NCI-H1048 (cell line): ENCODE results near the gene MAT1A.
"Not testable (repeated sequence)": the region's sequence is repeated elsewhere in the genome, so short reads cannot be mapped to it uniquely, and the experiment has no call there.

Source experiments
- DNase-seq: peaks from one replicate; lab custom pipeline; 2025; lab: John Stamatoyannopoulos, UW

MAT1A gene

DNA sequence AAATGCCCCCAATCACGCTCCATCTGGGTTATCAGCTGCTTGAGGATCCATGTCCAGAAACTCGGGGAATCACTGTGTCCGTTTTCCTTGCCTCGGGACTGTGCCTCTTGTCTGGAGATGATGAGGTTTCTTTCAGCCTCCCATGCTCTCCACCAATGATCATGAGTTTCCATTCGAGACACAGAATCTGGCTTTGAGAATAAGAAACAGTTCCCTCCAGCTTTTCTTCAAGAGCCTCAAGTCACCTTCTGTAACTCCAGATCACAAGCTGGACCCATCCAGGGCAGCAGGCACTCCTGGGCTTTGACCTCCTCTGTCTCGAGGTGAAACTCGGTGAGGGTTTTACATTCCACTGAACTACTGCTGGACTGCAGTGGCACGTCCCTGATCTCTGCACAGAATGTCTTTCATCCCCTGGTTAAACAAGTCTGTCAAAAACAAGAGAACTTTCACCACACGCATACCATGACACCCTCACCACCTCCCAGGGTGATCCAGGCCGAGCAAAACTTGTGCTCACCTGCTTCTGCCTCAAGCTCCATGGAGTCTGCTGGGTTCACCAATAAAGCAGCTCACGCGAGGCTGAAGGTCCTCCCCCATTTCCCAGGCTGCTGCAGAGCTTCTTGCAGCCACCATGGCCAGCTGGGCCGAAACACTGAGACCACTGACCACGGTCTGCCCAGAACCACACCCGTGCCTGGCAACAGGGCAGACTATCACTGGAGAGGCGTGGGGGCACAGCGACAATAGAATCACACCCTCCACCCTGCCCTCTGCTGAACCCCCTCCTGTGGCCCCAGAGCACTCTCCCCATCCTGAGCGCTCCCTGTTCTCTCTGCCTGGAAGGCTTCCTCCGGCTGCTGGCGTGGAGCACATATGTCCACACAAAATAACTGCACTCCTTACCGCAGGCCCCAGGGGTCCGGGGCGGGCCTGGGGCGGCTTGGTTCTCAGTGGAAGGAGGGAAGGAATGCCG is 25.1 kb downstream of the MAT1A start:
- no peak for DNase-seq

DNA sequence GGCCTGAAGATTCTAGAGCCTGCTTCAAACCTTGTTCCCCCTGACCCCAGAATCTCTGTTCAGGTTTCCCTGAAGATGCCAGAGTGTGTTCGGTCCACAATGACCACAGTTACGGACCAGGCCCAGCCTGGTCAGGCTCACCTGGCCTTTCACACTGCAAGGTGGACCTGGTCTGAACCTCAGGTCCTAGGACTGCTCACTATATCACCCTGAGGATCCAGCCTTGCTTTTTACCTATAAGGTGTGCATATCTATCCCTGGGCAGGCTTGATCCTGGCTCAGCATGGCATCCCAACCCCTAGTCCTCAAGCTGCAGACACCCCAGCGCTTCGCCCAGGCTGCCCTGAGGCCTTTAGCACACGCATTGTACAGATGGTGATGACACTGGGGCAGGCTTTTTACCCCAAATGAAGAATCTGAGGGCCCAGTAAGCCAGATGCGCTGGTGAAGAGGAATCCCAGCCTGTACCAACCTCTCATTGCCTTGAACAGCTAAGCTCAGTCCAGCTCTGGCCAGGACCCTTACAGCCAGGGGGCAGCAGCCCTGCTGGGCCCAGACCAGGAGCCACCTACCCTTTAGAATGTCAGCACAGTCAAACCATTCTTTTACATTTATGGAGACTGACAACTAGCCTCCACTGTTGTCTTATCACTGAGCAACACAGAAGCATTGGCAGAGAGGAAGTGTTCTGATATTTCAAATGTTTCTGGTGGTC is 28.0 kb downstream of the MAT1A start:
- DNase-seq = no peak

DNA sequence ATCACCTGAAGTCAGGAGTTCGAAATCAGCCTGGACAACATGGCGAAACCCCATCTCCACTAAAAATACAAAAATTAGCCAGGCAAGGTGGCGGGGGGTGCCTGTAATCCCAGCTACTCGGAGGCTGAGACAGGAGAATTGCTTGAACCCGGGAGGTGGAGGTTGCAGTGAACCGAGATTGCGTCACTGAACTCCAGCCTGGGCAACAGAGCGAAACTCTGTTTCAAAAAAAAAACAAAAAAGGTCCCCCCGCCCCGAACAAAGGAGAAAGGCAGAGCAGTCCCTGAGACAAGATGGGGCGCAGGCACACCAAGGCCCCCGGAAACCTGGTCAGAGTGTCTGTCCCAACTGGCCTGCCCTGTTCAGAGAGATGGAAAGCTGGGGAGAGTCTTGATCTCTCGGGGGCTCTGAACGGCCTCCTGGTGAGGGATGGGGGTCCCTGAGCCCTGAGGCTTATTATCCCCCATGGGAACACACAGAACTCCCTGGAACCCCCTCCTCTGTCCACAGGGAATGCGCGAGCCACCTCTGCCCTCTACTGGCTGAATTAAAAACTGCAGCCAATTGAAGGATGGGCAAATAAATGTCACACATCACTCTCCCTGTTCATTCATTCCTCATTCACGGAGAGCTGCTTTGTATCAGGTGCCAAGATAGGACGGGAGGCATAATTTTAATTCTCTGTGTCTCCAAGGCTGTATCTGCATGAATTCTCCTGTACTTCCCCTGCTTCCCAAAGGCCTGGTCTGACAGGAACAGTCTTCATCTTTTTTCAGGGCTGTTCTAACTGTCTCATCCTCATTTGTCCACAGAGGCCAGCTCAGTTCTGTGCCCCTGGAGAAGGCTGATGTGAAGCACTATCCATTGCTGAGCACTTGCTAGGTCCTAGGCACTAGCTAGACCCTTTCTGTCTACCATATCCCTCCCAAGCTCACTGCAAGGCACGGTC is 28.9 kb downstream of the MAT1A start:
- no peak for DNase-seq

DNA sequence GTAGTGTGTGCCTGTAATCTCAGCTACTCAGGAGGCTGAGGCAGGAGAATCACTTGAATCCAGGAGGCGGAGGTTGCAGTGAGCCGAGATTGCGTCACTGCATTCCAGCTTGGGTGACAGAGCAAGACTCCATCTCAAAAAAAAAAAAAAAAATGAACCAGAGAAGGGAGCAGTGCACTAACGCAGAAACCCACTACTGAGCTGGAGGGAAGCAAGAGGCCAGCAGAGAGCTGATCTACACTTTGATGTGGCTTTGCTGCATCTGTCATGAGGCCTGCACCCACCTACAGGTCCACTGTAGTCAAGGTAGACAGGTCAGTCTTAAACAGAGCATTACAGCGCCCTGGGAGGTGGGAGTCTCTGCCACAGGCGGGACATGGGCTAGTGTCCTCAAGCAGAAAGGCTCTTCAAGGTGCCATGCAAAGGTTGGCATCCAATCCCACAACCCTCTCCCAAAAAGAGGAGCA is 30.0 kb downstream of the MAT1A start:
- DNase-seq = no peak

DNA sequence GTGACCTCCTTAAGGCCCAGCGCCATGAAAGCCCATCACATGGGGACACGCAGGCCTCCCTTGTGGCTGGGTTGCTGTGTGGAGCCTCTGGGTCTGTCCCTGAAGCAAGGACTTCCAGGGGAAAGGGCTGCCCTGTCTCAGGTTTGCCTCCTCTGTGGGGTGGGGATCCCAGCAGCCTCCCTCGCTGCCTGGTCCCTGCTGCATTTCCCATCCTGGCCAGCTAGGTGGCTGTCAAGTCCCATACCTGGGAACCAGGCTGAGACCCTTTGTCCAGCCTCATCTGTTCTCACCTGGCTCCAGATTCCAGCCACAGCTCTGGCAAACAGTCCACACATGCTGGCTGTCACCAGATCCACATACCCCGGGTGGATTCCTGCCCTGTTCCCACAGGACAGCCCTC is 32.7 kb downstream of the MAT1A start:
- DNase-seq = not testable (repeated sequence)

DNA sequence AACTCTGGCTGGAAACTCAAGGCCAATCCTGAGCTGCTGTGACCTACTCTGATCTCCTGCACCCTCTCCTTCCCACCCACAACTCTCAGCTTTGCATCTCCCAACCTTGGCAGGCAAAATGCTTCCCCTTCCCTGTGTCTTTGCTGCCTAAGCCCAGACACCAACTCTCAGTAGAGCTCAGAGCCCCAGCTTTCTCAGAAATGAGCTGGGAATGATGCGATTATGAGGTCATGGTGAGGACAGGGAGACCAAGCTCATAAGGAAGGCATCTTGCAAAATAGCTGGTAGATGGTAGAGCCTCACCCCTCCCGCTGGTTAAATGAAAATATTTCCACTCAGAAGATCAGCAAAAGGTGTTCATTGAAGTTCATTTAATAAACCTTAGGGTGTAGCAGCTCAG is 34.7 kb downstream of the MAT1A start:
- DNase-seq = not testable (repeated sequence)

DNA sequence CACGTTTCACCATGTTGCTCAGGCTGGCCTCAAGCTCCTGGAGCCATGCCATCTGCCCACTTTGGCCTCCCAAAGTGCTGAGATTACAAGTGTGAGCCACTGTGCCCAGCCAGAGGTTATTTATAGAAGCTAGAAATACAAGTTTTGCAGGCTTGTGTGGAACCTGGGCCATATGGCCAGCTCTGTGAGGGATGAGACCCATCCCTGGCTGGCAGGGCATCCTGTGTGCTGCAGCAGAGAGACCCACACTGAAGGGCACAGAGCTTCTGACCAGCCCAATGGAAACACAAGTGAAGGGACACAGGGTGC is 35.5 kb downstream of the MAT1A start:
- not testable (repeated sequence) for DNase-seq

DNA sequence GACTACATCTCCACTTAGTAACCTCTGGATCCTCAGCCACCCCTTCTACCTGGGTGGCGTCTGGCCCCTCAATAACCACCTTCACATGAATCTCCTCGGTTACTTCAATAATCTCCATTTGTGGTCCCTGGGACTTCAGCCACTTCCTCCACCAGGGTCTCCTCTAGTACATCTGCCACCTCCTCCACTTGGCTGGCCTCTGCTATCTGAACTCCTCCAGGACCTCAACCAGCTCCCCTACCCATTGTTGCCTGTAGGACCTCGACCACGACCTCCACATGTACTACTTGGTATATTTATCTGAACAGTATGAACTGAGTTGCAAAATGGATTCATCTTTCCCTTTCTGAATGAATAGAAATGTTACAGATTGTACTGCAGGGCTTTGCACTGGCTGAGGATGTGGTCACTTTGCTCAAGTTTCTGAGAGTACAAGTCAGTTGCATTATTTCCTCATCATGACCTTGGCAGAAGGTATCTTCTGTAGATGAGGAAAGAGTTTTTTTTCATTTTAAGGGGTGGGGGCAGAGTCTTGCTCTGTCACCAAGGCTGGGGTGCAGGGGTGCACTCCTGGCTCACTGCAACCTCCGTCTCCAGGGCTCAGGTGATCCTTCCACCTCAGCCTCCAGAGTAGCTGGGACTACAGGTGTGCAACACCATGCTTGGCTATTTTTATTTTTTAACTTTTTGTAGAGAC is 36.0 kb downstream of the MAT1A start:
- no peak for DNase-seq

DNA sequence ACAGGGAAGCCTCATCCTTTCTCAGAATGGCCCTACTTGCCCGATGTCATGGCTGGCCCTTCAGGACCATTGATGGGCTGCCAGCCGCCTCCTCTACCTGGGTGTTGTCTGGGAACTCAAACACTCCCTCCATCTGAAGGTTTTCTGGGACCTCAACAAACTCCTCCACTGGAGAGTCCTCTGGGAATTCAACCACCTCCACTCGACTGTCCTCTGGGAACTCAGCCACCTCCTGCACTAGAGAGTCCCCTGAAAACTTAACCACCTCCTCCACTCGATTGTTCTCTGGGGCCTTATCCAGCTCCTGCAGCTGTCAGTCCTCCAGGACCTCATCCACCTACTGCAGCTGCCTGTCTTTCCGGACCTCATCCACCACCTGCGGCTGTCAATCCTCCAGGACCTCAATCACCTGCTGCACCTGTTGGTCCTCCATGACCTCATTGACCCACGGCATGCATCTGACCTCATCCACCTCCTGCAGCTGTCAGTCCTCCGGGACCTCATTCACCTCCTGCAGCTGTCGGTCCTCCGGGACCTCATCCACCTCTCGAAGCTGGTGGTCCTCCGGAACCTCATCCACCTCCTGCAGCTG is 37.1 kb downstream of the MAT1A start:
- no peak for DNase-seq

DNA sequence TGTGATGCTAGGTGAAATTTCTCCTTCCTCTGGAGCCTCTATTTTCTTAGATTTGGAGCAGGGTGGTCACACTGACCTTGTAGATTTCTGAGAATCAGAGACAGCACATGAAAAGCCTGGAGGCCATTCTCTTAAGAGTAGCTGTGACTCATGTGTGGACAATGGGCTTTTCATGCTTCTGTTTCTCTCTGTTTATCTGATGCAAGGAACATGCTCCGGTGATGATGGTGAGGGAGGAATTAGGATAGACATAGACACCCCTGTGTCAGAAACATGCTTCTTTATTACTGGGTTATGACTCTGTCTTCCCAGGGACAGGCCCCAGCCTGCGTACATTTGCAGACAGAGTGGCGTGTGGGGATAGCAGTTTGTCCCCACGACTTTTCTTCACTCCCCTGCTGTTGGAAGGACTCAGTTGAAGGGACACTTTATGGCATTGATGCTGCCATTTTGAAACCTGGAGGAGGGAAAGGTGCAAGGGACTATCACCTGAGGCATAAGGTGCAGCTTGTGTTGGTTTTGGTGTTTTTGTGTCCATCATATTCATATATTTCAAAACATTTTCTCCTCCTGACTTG is 37.7 kb downstream of the MAT1A start:
- not testable (repeated sequence) for DNase-seq

DNA sequence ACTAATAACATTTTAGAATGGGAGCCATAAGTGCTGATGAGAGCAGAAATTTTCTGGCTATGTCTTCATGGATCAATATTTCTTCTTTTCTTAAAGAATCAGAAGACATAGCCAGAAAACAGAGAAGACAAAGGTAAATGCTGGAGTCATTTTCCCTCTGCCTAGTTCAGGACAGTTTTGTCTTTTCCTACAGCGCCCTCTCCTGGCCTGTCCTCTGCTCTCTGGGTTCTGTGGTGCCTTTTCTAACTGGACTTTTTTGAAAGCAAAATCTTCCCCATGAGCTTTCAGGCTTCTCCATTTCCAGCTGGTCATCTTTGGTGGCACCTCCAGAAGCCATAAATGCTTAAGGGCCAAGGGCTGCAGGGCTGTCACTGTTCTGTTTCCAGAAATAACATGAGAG is 39.1 kb downstream of the MAT1A start:
- DNase-seq = not testable (repeated sequence)

DNA sequence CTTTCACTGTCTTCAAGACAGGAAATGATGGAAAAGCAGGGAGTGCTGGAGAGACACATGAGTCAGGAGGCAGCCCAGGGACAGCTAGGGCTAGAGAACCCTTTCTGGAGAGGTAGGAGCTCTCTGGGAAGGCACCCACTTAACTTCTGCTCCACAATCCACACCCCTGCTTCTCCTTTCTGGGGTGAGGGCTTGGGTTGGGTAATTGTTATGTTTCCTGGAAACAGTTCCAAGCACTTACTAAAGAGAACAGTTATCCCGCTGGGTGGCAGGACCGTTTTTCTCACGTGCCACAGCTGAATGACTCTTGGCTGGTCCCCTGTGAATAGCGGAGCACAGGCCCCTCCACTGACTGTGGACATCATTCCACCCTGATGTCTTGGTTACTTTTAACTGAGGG is 39.6 kb downstream of the MAT1A start:
- DNase-seq = not testable (repeated sequence)

DNA sequence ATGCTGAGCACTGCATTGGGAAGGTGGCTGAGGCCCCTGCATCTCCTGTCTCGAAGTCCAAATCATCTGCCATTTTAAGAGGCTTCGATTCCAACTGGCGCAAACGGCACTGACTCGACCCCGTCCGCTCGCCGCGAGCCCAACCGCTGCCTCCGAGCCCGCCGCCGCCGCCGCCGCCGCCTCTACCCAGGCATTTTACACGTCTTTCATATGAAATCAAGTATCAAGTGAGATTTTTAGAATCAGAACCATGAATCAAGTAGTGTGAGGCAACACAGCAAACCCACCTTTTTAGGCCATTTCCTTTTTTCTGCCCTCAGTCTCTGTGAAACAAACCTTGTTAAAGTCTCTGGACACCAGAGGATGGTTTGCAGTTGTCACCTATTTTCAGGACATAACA is 41.8 kb downstream of the MAT1A start:
- not testable (repeated sequence) for DNase-seq

DNA sequence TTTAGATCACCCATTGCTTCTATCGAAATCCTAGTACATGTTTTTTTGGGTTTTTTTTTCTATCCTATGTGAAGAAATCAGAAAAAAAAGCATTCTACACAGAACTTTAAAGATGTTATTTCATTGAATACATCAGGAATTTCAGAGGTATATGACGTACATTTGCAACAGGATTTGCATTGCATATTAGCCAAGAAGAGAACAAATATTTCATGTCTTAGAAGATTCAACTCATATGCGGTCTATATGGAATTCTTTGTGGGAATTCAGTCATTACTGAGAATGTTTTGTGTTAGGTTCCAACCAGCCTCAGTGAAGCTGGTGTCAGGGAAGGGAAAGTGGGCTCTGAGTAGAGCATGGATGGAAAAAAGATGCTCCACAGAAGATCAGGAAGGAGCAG is 45.1 kb downstream of the MAT1A start:
- DNase-seq = not testable (repeated sequence)

DNA sequence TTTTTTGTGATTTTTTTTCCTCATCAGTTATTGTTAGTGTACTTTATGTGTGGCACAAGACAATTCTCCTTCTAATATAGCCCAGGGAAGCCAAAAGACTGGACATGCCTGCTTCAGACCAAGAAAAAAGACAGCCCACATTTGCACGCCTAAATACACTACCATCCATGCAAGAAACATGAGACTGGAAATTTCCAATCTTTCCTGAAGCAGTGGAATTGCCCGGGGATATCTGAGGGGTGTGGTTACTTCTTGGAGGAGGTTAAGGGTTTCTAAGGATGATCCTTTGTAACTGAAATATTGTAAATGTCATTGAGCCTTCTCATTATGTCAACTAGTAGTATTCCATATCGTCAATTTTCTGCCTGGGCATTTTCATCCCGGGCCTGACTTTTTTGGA is 47.1 kb downstream of the MAT1A start:
- DNase-seq = not testable (repeated sequence)

DNA sequence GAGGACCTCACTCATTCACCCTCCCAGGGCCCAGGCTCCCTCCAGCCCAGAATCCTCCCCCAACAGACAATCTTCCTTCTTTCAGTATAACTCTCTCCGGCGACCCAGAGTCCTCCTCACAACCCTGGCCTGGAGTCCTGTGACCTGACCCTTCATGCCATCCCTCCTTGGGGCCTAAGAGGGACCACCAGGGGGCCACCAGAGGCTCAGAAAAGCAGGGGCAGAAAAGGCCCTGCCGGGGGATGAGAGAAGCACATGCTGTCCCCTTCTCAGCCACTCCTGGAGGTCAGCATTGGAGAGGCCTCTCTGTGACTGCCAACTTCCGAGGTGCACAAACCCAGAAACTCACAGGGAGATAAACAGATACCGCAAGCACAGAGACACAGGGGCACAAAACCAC is 53.0 kb downstream of the MAT1A start:
- DNase-seq = not testable (repeated sequence)

DNA sequence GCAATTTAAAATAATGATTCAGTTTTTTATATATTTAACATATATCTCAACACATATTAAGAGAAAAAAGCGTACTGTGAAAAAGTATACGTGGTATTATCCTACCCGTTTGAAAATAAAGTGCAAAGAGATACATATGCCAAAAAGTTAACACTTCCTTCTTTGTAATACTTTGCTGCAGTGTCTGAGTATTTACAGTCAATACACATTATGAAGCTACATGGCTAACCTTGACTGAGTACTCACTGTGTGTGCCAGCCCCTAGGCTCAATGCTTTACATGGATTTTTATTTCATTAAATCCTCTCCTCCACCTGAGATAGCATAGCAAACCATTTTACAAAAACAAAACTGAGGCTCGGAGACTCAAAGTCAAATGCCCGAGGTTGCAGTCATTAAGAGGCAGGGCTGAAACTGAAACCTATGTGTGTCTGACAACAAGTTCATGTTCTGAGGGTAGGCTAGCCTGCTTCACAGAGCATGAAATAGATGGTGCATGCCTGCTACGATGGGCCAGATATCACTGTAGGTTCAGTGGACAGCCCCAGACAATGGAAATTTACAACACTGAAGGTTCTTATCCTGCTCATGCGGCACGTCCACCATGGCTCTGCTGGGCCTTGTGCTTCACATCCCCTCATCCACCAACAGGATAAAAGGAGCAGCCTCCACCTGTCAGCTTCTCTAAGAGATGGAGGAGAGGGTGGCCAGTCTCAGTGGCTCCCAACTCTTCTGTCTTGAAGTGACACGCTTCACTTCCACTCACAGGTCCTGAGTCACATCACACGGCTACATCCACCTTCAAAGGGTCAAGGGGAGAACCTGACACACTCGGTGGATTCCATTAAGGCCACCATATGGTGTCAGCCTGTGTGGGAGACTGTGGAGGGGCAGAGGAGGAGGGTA is 54.9 kb downstream of the MAT1A start:
- not testable (repeated sequence) for DNase-seq

DNA sequence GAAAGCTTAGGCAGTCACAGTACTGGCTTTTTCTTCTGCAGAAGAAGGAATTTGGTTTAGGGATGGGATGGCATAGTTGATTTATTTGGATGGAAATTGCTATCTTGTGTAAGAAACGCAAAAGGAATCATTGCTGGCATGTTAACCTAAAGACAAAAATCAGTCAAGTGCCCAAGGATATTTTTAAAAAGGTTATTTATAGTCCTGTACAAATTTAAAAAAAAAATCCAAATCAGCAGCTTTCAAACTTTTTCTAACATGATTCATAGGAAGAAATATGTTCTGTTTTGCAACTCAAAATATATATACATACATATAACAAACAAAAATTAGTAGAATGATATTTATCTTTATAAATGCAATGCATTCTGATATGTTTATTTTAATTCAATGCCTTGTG is 55.6 kb downstream of the MAT1A start:
- not testable (repeated sequence) for DNase-seq

DNA sequence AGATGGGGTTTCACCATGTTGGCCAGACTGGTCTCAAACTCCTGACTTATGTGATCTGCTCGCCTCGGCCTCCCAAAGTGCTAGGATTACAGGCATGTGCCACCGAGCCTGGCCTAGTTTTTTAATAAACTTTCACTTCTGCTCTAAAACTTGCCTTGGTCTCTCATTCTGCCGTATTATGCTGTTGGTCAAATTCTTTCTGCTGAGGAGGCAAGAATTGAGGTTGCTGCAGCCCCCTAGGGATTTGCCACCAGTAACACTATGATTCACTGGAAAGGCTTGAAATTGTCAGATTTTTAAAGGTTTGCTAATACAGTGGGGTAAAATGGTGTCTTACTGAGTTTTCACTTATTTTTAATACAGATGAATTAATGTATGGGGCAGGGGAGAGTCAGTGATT is 62.7 kb downstream of the MAT1A start:
- DNase-seq = not testable (repeated sequence)

DNA sequence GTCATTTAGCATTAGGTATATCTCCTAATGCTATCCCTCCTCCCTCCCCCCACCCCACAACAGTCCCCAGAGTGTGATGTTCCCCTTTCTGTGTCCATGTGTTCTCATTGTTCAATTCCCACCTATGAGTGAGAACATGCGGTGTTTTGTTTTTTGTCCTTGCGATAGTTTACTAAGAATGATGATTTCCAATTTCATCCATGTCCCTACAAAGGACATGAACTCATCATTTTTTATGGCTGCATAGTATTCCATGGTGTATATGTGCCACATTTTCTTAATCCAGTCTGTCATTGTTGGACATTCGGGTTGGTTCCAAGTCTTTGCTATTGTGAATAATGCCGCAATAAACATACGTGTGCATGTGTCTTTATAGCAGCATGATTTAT is 66.4 kb downstream of the MAT1A start:
- DNase-seq = not testable (repeated sequence)
